ENCODE measurements around the gene RASSF1. TPM values are rescaled to one million over a fixed set of nuclear protein-coding genes. Genes with fewer than 3 reads are reported as not detected.

RASSF1 gene
- total RNA-seq, 1 experiment from 2014 or later = 20.0 TPM

DNA sequence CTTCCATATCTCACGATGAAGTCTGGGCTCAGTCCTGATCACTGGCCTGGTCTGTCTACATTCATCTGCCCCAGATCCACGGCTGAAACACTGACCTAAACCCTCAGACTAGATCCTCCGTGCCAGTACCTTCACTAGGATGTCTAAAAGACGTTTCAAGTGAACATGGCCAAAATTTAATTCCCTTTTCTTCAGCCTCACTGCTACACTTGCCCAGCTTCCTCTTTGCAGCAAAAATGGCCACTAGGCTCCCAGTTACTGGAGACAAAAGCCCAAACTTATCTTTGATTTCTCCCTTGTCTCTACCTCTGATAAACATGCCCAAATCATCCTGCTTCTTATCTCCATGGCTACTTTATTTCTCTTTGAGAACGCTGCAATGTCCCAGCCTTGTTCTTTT is 1.7 kb downstream of the RASSF1 start:
- peaks cover 29% of the 10 kb centered on the region for H3K4me1 ChIP-seq (ENCODE audit: insufficient read depth, low read length)
- no peak overlapping the region for H3K4me2 ChIP-seq (ENCODE audit: low read length)
- DNase-seq (no peak), ATAC-seq (no peak)
- H3K79me2 ChIP-seq (ENCODE audit: low read length) = peaks cover 32% of the 10 kb centered on the region
- CTCF ChIA-PET = interaction anchor here (0.7 kb wide), 1 partner anchor 11 kb away, joined by 5 read pairs; the partner anchor contains the start of gene NPRL2
- H3K27me3 ChIP-seq (ENCODE audit: low read length) = no peaks in the 10 kb centered on the region
- H2AFZ ChIP-seq (ENCODE audit: low read length) = no peak overlapping the region
- intact Hi-C loops (cut with micrococcal nuclease) = no loop called here
- no peaks in the 10 kb centered on the region; the same call in 1 of the 2 replicates for H3K36me3 ChIP-seq (ENCODE audit: low read depth, low read length)
- H3K9me2 ChIP-seq (replicated peaks; ENCODE audit: low read length) = no peaks in the 10 kb centered on the region
- H3K4me3 ChIP-seq (ENCODE audit: low read length) = no peak overlapping the region
- H3K9me3 ChIP-seq (ENCODE audit: low read length) = no peaks in the 10 kb centered on the region
- H4K20me1 ChIP-seq (ENCODE audit: low read length) = peaks cover 11% of the 10 kb centered on the region; the same call in 1 of the 2 replicates
- no peak overlapping the region for H3K27ac ChIP-seq (ENCODE audit: low read length)
- BruUV-seq (replicated peaks) = no TSS peak
- TF ChIP-seq EZH2 (IDR thresholded peaks at IDR 0.05; ENCODE audit: low read length, unreplicated experiment) = no peak
- TF ChIP-seq EZH2phosphoT487 (IDR thresholded peaks at IDR 0.05; ENCODE audit: borderline replicate concordance, low read length) = no peak
- TF ChIP-seq, protein P1, sequence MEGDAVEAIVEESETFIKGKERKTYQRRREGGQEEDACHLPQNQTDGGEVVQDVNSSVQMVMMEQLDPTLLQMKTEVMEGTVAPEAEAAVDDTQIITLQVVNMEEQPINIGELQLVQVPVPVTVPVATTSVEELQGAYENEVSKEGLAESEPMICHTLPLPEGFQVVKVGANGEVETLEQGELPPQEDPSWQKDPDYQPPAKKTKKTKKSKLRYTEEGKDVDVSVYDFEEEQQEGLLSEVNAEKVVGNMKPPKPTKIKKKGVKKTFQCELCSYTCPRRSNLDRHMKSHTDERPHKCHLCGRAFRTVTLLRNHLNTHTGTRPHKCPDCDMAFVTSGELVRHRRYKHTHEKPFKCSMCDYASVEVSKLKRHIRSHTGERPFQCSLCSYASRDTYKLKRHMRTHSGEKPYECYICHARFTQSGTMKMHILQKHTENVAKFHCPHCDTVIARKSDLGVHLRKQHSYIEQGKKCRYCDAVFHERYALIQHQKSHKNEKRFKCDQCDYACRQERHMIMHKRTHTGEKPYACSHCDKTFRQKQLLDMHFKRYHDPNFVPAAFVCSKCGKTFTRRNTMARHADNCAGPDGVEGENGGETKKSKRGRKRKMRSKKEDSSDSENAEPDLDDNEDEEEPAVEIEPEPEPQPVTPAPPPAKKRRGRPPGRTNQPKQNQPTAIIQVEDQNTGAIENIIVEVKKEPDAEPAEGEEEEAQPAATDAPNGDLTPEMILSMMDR (conservative IDR thresholded peaks at IDR 0.05; ENCODE audit: low read depth, low read length) = no peak
- POLR2A ChIA-PET (ENCODE audit: unreplicated experiment) = interaction anchor here (0.7 kb wide), 1 partner anchor 157 kb away, joined by 28 read pairs; no protein-coding TSS in a partner anchor
- no peak overlapping the region for H3K9ac ChIP-seq (ENCODE audit: low read length)
- H3F3A ChIP-seq (ENCODE audit: low read length, unreplicated experiment) = no peaks in the 10 kb centered on the region

DNA sequence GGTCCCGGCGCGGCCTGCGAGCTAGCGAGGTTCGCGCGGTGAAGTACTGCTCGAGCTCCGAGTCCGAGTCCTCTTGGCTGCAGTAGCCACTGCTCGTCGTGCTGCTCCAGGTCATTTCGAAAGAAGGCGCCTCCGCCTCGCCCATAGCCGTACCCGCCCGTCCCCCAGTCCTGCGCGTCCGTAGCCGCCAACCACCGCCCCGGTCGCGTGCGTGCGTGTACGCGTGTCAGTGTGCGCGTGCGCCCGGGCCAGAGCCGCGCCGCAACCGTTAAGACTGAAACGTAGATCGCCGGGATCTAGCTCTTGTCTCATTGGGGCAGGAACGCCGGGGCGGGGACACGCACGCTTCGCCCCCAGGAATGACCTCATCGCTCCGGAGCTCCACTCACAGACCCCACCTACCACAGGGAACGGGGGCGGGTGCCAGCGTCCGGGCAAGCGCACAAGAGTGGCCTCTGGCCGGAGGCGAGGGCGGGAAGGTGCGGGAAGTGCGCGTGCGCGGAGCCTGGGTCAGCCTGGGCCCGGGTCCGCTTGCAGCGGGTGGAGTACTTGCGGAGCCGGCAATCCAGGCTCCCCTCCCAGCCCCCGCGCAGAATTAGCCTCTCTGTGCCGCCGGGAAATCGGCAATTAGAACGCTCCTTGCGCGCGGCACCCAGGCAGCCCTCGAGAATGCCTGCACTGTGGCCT is 3.3 kb downstream of the RASSF1 start:
- peak overlapping the region; percentile 88 for H3K4me2 ChIP-seq (ENCODE audit: low read length)

More for the DNA sequence above, 3.3 kb downstream of the RASSF1 start:
- peak overlapping the region; percentile 88 for H2AFZ ChIP-seq (ENCODE audit: low read length)
- no peaks in the 10 kb centered on the region for H3K9me2 ChIP-seq (replicated peaks; ENCODE audit: low read length)
- peaks cover 32% of the 10 kb centered on the region for H3K4me1 ChIP-seq (ENCODE audit: insufficient read depth, low read length)
- peaks cover 13% of the 10 kb centered on the region; the same call in 1 of the 2 replicates for H4K20me1 ChIP-seq (ENCODE audit: low read length)
- BruUV-seq (replicated peaks) = no TSS peak
- ATAC-seq = peak; percentile 88
- intact Hi-C loops (cut with micrococcal nuclease) = no loop called here
- no peaks in the 10 kb centered on the region for H3K9me3 ChIP-seq (ENCODE audit: low read length)
- H3K27ac ChIP-seq (ENCODE audit: low read length) = peak overlapping the region; percentile 72
- ChIA-PET POLR2A (ENCODE audit: unreplicated experiment) (interaction anchor here (0.5 to 1.4 kb wide), 12 partner anchors 9 to 1768 kb away, joined by 3 to 17 read pairs (median 5); partner anchors contain the start of genes CISH, CYB561D2, HYAL3 and IFRD2), CTCF (interaction anchor here (0.6 to 1.3 kb wide), 10 partner anchors 8 to 1646 kb away, joined by 3 to 10 read pairs (median 4); partner anchors contain the start of genes CYB561D2, NPRL2, TUSC2 and ZMYND10)
- peak; percentile 99 for DNase-seq
- TF ChIP-seq, protein P1 (conservative IDR thresholded peaks at IDR 0.05; ENCODE audit: low read depth, low read length) = no peak
- TF ChIP-seq EZH2phosphoT487 (IDR thresholded peaks at IDR 0.05; ENCODE audit: borderline replicate concordance, low read length) (no peak), EZH2 (IDR thresholded peaks at IDR 0.05; ENCODE audit: low read length, unreplicated experiment) (no peak)
- H3K79me2 ChIP-seq (ENCODE audit: low read length) = peaks cover 48% of the 10 kb centered on the region
- no peaks in the 10 kb centered on the region for H3F3A ChIP-seq (ENCODE audit: low read length, unreplicated experiment)
- H3K36me3 ChIP-seq (ENCODE audit: low read depth, low read length) = no peaks in the 10 kb centered on the region; the same call in 1 of the 2 replicates
- H3K9ac ChIP-seq (ENCODE audit: low read length) = peak overlapping the region; percentile 89
- H3K4me3 ChIP-seq (ENCODE audit: low read length) = peak overlapping the region; percentile 89
- no peaks in the 10 kb centered on the region for H3K27me3 ChIP-seq (ENCODE audit: low read length)

Data from PC-3 (cell line).